Measurements from ENCODE around the gene ATXN10. TPM values are rescaled to one million over a fixed set of nuclear protein-coding genes. Genes with fewer than 3 reads are reported as not detected.

Gene ATXN10
- total and polyA plus RNA-seq, 2 donors (not counting 1 experiment from before 2014, with no cell fraction given) = 164 to 350 TPM

- H3K9ac ChIP-seq (ENCODE audit: insufficient read depth, low read length) = no peak overlapping the region
- no peak overlapping the region for H3K4me2 ChIP-seq (ENCODE audit: extremely low read depth, insufficient read depth, low read length)
- DNase-seq (ENCODE audit: low read depth in 2 of 2) = no peak
- H3K79me2 ChIP-seq (ENCODE audit: control insufficient read depth, insufficient read depth, low read length) = no peaks in the 10 kb centered on the region
- H4K20me1 ChIP-seq (ENCODE audit: control insufficient read depth, extremely low read depth, insufficient read depth, low read length) = no peaks in the 10 kb centered on the region
- no peak overlapping the region for H3K4me3 ChIP-seq (replicated peaks in 1 of 4; ENCODE audit: control extremely low read depth in 1 of 4, insufficient read depth in 1 of 4, low read depth in 3 of 4, low read length in 4 of 4)
- TF ChIP-seq CTCF (conservative IDR thresholded peaks at IDR 0.05 in 1 of 2, IDR thresholded peaks at IDR 0.05 in 1 of 2; ENCODE audit: low read depth in 1 of 2, low read length in 2 of 2) = no peak
- no peak for TF ChIP-seq EZH2 (IDR thresholded peaks at IDR 0.05; ENCODE audit: low read length, missing control alignments)
- no peak overlapping the region for H2AFZ ChIP-seq (ENCODE audit: low read length)
- H3K36me3 ChIP-seq (ENCODE audit: control insufficient read depth, insufficient read depth, low read length) = no peaks in the 10 kb centered on the region
- peaks cover 2% of the 10 kb centered on the region for H3K4me1 ChIP-seq (ENCODE audit: control insufficient read depth, extremely low read depth, insufficient read depth, low read length)
- H3K27ac ChIP-seq (ENCODE audit: insufficient read depth, low read length) = no peak overlapping the region
- H3K9me3 ChIP-seq (ENCODE audit: control insufficient read depth, insufficient read depth, low read depth, low read length) = no peaks in the 10 kb centered on the region
- peaks cover 10% of the 10 kb centered on the region for H3K27me3 ChIP-seq (ENCODE audit: control insufficient read depth, insufficient read depth, low read length)
These were observed 31.2 kb upstream of the ATXN10 start for GRCh38 chr22:45640291-45640940.

GRCh38 chr22:45640941-45641621, 30.6 kb upstream of the ATXN10 start:
- Histone ChIP-seq H3K4me1 (ENCODE audit: control insufficient read depth, extremely low read depth, insufficient read depth, low read length) (peaks cover 2% of the 10 kb centered on the region), H3K4me2 (ENCODE audit: extremely low read depth, insufficient read depth, low read length) (no peak overlapping the region), H3K9me3 (ENCODE audit: control insufficient read depth, insufficient read depth, low read depth, low read length) (no peaks in the 10 kb centered on the region), H3K79me2 (ENCODE audit: control insufficient read depth, insufficient read depth, low read length) (no peaks in the 10 kb centered on the region), H3K27ac (ENCODE audit: insufficient read depth, low read length) (no peak overlapping the region), H3K9ac (ENCODE audit: insufficient read depth, low read length) (no peak overlapping the region), H3K36me3 (ENCODE audit: control insufficient read depth, insufficient read depth, low read length) (no peaks in the 10 kb centered on the region), H3K4me3 (replicated peaks in 1 of 4; ENCODE audit: control extremely low read depth in 1 of 4, insufficient read depth in 1 of 4, low read depth in 3 of 4, low read length in 4 of 4) (no peak overlapping the region), H3K27me3 (ENCODE audit: control insufficient read depth, insufficient read depth, low read length) (peaks cover 10% of the 10 kb centered on the region), H2AFZ (ENCODE audit: low read length) (no peak overlapping the region), H4K20me1 (ENCODE audit: control insufficient read depth, extremely low read depth, insufficient read depth, low read length) (no peaks in the 10 kb centered on the region)
- DNase-seq (ENCODE audit: low read depth in 2 of 2) = no peak
- TF ChIP-seq CTCF (conservative IDR thresholded peaks at IDR 0.05 in 1 of 2, IDR thresholded peaks at IDR 0.05 in 1 of 2; ENCODE audit: low read depth in 1 of 2, low read length in 2 of 2) (no peak), EZH2 (IDR thresholded peaks at IDR 0.05; ENCODE audit: low read length, missing control alignments) (no peak)

- no peaks in the 10 kb centered on the region for H3K79me2 ChIP-seq (ENCODE audit: control insufficient read depth, insufficient read depth, low read length)
- H4K20me1 ChIP-seq (ENCODE audit: control insufficient read depth, extremely low read depth, insufficient read depth, low read length) = no peaks in the 10 kb centered on the region
- H3K36me3 ChIP-seq (ENCODE audit: control insufficient read depth, insufficient read depth, low read length) = no peaks in the 10 kb centered on the region
- TF ChIP-seq CTCF (conservative IDR thresholded peaks at IDR 0.05 in 1 of 2, IDR thresholded peaks at IDR 0.05 in 1 of 2; ENCODE audit: low read depth in 1 of 2, low read length in 2 of 2) = no peak
- H3K27ac ChIP-seq (ENCODE audit: insufficient read depth, low read length) = no peak overlapping the region
- H3K9me3 ChIP-seq (ENCODE audit: control insufficient read depth, insufficient read depth, low read depth, low read length) = no peaks in the 10 kb centered on the region
- H3K9ac ChIP-seq (ENCODE audit: insufficient read depth, low read length) = no peak overlapping the region
- no peak for DNase-seq (ENCODE audit: low read depth in 2 of 2)
- H2AFZ ChIP-seq (ENCODE audit: low read length) = no peak overlapping the region
- H3K4me3 ChIP-seq (replicated peaks in 1 of 4; ENCODE audit: control extremely low read depth in 1 of 4, insufficient read depth in 1 of 4, low read depth in 3 of 4, low read length in 4 of 4) = no peak overlapping the region
- H3K27me3 ChIP-seq (ENCODE audit: control insufficient read depth, insufficient read depth, low read length) = peaks cover 4% of the 10 kb centered on the region
- no peak overlapping the region for H3K4me2 ChIP-seq (ENCODE audit: extremely low read depth, insufficient read depth, low read length)
- H3K4me1 ChIP-seq (ENCODE audit: control insufficient read depth, extremely low read depth, insufficient read depth, low read length) = peaks cover 2% of the 10 kb centered on the region
These were observed 28.6 kb upstream of the ATXN10 start for GRCh38 chr22:45642986-45643385.

Data from fibroblast of lung (primary cell).